HEK293 (cell line): ENCODE data around the gene PMAIP1.

Source experiments
- BCL11B ChIP-seq: fragments of 450-650 bp; formaldehyde crosslinking; IDR thresholded peaks from 2 replicates; pipeline ENCODE4 v1.5.1; 2016; ENCODE audit warnings: low read depth, missing biosample characterization, missing genetic modification characterization
- ELK4 ChIP-seq: IDR thresholded peaks from 2 replicates; pipeline ENCODE4 v1.6.1; 2011; ENCODE audit warnings: mild to moderate bottlenecking, low read depth, low read length, borderline replicate concordance
- HOXA7 ChIP-seq: sonication (generic); formaldehyde crosslinking; IDR thresholded peaks from 2 replicates; pipeline ENCODE4 v1.8.1; 2022; ENCODE audit warnings: missing genetic modification reagents, borderline replicate concordance
- HOXC10 ChIP-seq: sonication (generic); formaldehyde crosslinking; IDR thresholded peaks from 2 replicates; pipeline ENCODE4 v1.8.1; 2023; ENCODE audit warnings: mild to moderate bottlenecking, missing genetic modification reagents
- IKZF3 ChIP-seq: fragments of 450-650 bp; IDR thresholded peaks from 2 replicates; pipeline ENCODE4 v1.5.0; 2018; ENCODE audit warnings: missing biosample characterization, mild to moderate bottlenecking, missing genetic modification characterization, moderate library complexity
- KLF1 ChIP-seq: fragments of 450-650 bp; formaldehyde crosslinking; IDR thresholded peaks from 2 replicates; pipeline ENCODE4 v1.5.1; 2016; ENCODE audit warnings: missing biosample characterization, missing genetic modification characterization
- PATZ1 ChIP-seq: fragments of 450-650 bp; formaldehyde crosslinking; IDR thresholded peaks from 2 replicates; pipeline ENCODE4 v1.5.1; 2016; ENCODE audit warnings: missing biosample characterization, missing genetic modification characterization
- SP2 ChIP-seq: fragments of 450-650 bp; formaldehyde crosslinking; IDR thresholded peaks from 2 replicates; pipeline ENCODE4 v1.5.1; 2016; ENCODE audit warnings: missing biosample characterization, missing genetic modification characterization
- YY2 ChIP-seq: fragments of 450-650 bp; formaldehyde crosslinking; IDR thresholded peaks from 2 replicates; pipeline ENCODE4 v1.5.1; 2016; ENCODE audit warnings: missing biosample characterization, missing genetic modification characterization
- ZBTB10 ChIP-seq: fragments of 450-650 bp; formaldehyde crosslinking; IDR thresholded peaks from 2 replicates; pipeline ENCODE4 v1.5.1; 2016; ENCODE audit warnings: missing biosample characterization, missing genetic modification characterization
- ZFP37 ChIP-seq: fragments of 450-650 bp; formaldehyde crosslinking; IDR thresholded peaks from 2 replicates; pipeline ENCODE4 v1.5.1; 2016; ENCODE audit warnings: missing biosample characterization, missing genetic modification characterization
- ZIC2 ChIP-seq: fragments of 450-650 bp; formaldehyde crosslinking; IDR thresholded peaks from 2 replicates; pipeline ENCODE4 v1.5.1; 2016; ENCODE audit warnings: missing biosample characterization, missing genetic modification characterization
- ZNF10 ChIP-seq: fragments of 450-650 bp; formaldehyde crosslinking; IDR thresholded peaks from 2 replicates; pipeline ENCODE4 v1.5.1; 2017; ENCODE audit warnings: missing biosample characterization, missing genetic modification characterization
- ZNF311 ChIP-seq: fragments of 450-650 bp; formaldehyde crosslinking; IDR thresholded peaks from 2 replicates; pipeline ENCODE4 v1.5.1; 2017; ENCODE audit warnings: missing biosample characterization, missing genetic modification characterization, borderline replicate concordance
- ZNF433 ChIP-seq: fragments of 450-650 bp; formaldehyde crosslinking; IDR thresholded peaks from 2 replicates; pipeline ENCODE4 v1.5.1; 2016; ENCODE audit warnings: missing biosample characterization, missing genetic modification characterization, low read depth
- ZNF514 ChIP-seq: fragments of 450-650 bp; formaldehyde crosslinking; IDR thresholded peaks from 2 replicates; pipeline ENCODE4 v1.5.1; 2016; ENCODE audit warnings: missing biosample characterization, missing genetic modification characterization
- ZNF610 ChIP-seq: fragments of 450-650 bp; formaldehyde crosslinking; IDR thresholded peaks from 2 replicates; pipeline ENCODE4 v1.5.1; 2016; ENCODE audit warnings: missing biosample characterization, missing genetic modification characterization, borderline replicate concordance
- ZNF621 ChIP-seq: fragments of 450-650 bp; formaldehyde crosslinking; IDR thresholded peaks from 2 replicates; pipeline ENCODE4 v1.5.1; 2017; ENCODE audit warnings: missing biosample characterization, missing genetic modification characterization
- ZNF785 ChIP-seq: fragments of 450-650 bp; formaldehyde crosslinking; IDR thresholded peaks from 2 replicates; pipeline ENCODE4 v1.5.1; 2016; ENCODE audit warnings: missing biosample characterization, missing genetic modification characterization
- ZNF792 ChIP-seq: fragments of 450-650 bp; formaldehyde crosslinking; IDR thresholded peaks from 2 replicates; pipeline ENCODE4 v1.5.1; 2016; ENCODE audit warnings: missing biosample characterization, missing genetic modification characterization
- TF ChIP-seq, protein P1 (sequence below): fragments of 450-650 bp; formaldehyde crosslinking; IDR thresholded peaks from 2 replicates; pipeline ENCODE4 v1.5.1; 2016; ENCODE audit warnings: missing biosample characterization, missing genetic modification characterization
- TF ChIP-seq, protein P2 (sequence below): fragments of 450-650 bp; formaldehyde crosslinking; IDR thresholded peaks from 2 replicates; pipeline ENCODE4 v1.5.1; 2016; ENCODE audit warnings: missing biosample characterization, missing genetic modification characterization, low read depth
- TF ChIP-seq, protein P3 (sequence below): fragments of 450-650 bp; formaldehyde crosslinking; IDR thresholded peaks from 2 replicates; pipeline ENCODE4 v1.5.1; 2016; ENCODE audit warnings: missing biosample characterization, missing genetic modification characterization
- TF ChIP-seq, protein P4 (sequence below): fragments of 450-650 bp; formaldehyde crosslinking; IDR thresholded peaks from 2 replicates; pipeline ENCODE4 v1.5.1; 2016; ENCODE audit warnings: missing biosample characterization, missing genetic modification characterization

The PMAIP1 gene

DNA sequence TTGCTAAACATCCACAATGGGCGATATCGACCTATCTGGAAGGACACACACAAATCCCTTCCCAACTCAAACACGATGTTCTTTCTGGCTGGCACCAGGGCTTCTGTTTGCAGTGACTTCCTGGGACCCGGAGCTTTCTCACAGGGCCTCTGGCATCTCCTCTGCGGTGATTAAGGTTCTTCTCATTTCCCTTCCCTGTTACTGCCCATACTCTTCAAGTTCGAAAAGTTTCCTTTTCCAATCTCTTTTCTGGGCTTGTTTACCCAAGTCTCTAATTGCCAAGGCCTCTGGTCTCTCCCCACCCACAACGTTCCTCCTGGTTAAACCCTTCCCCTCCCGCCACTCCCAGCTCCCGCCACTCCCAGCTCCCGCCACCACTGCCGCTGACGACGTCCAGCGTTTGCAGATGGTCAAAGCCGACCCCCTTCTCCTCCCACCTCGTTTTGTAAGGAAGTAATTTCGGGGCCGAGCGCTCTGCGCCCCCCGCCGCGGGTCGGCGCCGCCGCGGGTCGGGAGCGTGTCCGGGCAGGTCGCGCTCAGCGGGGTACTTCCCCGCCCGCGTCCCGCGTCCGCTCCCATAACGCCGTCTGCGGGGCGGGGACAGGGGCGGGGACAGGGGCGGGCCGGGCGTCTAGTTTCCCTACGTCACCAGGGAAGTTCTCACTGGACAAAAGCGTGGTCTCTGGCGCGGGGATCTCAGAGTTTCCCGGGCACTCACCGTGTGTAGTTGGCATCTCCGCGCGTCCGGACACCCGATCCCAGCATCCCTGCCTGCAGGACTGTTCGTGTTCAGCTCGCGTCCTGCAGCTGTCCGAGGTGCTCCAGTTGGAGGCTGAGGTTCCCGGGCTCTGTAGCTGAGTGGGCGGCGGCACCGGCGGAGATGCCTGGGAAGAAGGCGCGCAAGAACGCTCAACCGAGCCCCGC lies at the start of gene PMAIP1 (continued):
- TF ChIP-seq ZNF433 (tag by site-specific recombination) (no peak), YY2 (tag by site-specific recombination) (no peak; the same call in 1 of the 2 replicates), BCL11B (tag by site-specific recombination) (peak; percentile 88), ZFP37 (tag by site-specific recombination) (peak; percentile 91; the same call in 1 of the 2 replicates), ZNF514 (no peak), ZNF10 (tag by site-specific recombination) (no peak), SP2 (tag by site-specific recombination) (peak; percentile 50), ZNF621 (tag by site-specific recombination) (no peak), ELK4 (no peak), ZBTB10 (tag by site-specific recombination) (peak; percentile 77), IKZF3 (tag by site-specific recombination) (peak; percentile 99), ZNF610 (tag by site-specific recombination) (no peak; the same call in 1 of the 2 replicates), ZNF785 (tag by site-specific recombination) (no peak), HOXC10 (CRISPR knock-in tag) (no peak), HOXA7 (CRISPR knock-in tag) (0 out of 2 replicates have a peak, but pooled peaks have one; percentile 17), KLF1 (tag by site-specific recombination) (peak; percentile 89), ZNF311 (no peak), ZNF792 (no peak), ZIC2 (peak; percentile 62), PATZ1 (tag by site-specific recombination) (peak; percentile 93)
- TF ChIP-seq, protein P1, sequence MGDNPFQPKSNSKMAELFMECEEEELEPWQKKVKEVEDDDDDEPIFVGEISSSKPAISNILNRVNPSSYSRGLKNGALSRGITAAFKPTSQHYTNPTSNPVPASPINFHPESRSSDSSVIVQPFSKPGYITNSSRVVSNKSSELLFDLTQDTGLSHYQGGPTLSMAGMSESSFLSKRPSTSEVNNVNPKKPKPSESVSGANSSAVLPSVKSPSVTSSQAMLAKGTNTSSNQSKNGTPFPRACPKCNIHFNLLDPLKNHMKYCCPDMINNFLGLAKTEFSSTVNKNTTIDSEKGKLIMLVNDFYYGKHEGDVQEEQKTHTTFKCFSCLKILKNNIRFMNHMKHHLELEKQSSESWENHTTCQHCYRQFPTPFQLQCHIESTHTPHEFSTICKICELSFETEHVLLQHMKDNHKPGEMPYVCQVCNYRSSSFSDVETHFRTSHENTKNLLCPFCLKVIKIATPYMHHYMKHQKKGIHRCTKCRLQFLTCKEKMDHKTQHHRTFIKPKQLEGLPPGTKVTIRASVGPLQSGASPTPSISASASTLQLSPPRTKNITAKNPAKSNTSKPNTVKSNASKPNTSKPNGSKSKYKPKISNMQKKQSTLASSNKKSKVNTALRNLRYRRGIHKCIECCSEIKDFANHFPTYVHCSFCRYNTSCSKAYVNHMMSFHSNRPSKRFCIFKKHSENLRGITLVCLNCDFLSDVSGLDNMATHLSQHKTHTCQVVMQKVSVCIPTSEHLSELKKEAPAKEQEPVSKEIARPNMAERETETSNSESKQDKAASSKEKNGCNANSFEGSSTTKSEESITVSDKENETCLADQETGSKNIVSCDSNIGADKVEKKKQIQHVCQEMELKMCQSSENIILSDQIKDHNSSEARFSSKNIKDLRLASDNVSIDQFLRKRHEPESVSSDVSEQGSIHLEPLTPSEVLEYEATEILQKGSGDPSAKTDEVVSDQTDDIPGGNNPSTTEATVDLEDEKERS: no peak
- TF ChIP-seq, protein P2, sequence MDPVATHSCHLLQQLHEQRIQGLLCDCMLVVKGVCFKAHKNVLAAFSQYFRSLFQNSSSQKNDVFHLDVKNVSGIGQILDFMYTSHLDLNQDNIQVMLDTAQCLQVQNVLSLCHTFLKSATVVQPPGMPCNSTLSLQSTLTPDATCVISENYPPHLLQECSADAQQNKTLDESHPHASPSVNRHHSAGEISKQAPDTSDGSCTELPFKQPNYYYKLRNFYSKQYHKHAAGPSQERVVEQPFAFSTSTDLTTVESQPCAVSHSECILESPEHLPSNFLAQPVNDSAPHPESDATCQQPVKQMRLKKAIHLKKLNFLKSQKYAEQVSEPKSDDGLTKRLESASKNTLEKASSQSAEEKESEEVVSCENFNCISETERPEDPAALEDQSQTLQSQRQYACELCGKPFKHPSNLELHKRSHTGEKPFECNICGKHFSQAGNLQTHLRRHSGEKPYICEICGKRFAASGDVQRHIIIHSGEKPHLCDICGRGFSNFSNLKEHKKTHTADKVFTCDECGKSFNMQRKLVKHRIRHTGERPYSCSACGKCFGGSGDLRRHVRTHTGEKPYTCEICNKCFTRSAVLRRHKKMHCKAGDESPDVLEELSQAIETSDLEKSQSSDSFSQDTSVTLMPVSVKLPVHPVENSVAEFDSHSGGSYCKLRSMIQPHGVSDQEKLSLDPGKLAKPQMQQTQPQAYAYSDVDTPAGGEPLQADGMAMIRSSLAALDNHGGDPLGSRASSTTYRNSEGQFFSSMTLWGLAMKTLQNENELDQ (tag by site-specific recombination): no peak
- TF ChIP-seq, protein P3, sequence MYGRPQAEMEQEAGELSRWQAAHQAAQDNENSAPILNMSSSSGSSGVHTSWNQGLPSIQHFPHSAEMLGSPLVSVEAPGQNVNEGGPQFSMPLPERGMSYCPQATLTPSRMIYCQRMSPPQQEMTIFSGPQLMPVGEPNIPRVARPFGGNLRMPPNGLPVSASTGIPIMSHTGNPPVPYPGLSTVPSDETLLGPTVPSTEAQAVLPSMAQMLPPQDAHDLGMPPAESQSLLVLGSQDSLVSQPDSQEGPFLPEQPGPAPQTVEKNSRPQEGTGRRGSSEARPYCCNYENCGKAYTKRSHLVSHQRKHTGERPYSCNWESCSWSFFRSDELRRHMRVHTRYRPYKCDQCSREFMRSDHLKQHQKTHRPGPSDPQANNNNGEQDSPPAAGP (tag by site-specific recombination): no peak; the same call in 1 of the 2 replicates
- TF ChIP-seq, protein P4, sequence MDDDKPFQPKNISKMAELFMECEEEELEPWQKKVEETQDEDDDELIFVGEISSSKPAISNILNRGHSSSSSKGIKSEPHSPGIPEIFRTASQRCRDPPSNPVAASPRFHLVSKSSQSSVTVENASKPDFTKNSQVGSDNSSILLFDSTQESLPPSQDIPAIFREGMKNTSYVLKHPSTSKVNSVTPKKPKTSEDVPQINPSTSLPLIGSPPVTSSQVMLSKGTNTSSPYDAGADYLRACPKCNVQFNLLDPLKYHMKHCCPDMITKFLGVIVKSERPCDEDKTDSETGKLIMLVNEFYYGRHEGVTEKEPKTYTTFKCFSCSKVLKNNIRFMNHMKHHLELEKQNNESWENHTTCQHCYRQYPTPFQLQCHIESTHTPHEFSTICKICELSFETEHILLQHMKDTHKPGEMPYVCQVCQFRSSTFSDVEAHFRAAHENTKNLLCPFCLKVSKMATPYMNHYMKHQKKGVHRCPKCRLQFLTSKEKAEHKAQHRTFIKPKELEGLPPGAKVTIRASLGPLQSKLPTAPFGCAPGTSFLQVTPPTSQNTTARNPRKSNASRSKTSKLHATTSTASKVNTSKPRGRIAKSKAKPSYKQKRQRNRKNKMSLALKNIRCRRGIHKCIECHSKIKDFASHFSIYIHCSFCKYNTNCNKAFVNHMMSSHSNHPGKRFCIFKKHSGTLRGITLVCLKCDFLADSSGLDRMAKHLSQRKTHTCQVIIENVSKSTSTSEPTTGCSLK: no peak
